GM19397 (cell line): Measurements from ENCODE around the gene CLEC18C.
"Not testable (repeated sequence)": the region's sequence is repeated elsewhere in the genome, so short reads cannot be mapped to it uniquely, and the experiment has no call there.

Experiments used
- ATAC-seq: cut with Tn5 transposase; IDR thresholded peaks from one replicate; pipeline ENCODE4 v1.9.1; 2021; ENCODE audit warnings: mild to moderate bottlenecking, moderate library complexity; ENCODE audit not compliant: unreplicated experiment

The CLEC18C gene

GRCh38 chr16:70204668-70205405 is 31.2 kb downstream of the CLEC18C start:
- ATAC-seq: not testable (repeated sequence)

GRCh38 chr16:70206382-70206781 is 32.8 kb downstream of the CLEC18C start:
- not testable (repeated sequence) for ATAC-seq

DNA sequence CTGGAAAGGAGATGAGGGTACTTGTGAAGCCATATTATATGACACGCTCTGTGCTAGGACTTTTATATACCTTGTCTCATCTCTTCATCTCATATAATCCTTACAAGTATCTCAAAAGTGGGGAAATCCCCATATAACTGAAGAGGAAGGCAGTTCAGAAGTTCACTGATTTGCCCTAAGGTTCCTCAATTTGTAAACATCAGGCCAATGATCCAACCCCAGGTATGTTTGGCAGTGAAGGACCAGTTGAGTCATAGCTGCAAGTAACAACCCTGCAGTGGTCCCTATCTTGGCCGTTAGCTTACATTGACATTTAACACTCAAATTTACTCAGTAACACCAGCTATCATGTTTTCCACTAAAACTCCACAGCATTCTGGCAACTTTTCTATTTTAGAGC is 45.0 kb downstream of the CLEC18C start:
- ATAC-seq: not testable (repeated sequence)

DNA sequence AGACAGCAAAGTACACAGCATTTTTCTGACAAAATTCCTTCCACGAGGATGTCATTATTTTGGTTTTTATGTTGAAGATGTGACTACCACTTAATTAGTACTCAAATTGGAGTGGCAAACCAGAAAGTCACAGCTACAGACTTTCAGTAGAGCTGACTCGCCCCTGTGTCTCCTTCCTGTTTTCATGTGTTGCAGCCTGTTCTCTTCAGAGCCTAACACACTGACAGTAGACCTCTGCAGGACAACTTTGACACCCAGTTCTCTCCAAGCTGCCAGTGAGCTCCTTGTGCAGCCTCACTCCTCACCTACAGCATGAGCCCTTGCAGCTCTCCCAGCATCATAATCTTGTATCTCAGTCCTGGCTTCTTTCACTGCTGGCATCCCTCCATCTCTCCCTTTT is 49.0 kb downstream of the CLEC18C start:
- not testable (repeated sequence) for ATAC-seq

DNA sequence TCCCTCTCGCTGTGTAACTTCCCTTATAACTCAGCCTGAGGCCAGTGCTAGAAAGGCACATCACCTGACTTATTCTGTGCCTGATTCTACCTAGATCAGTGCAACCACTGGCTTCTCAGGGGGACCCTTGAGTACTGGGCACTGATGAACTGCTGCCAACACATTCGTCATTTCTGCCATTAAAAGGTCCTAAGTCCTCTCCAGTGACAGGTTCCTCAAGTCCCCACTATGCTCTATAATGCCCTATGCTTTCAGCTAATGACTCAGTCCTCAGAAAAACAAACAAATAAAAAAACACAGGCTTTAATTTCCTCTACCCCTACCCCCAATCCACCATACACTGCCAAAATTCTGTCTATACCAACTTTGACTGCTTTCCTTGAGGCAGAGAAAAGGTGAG is 49.6 kb downstream of the CLEC18C start:
- not testable (repeated sequence) for ATAC-seq

- not testable (repeated sequence) for ATAC-seq
Measured at GRCh38 chr16:70223971-70224513, 50.5 kb downstream of the CLEC18C start.

DNA sequence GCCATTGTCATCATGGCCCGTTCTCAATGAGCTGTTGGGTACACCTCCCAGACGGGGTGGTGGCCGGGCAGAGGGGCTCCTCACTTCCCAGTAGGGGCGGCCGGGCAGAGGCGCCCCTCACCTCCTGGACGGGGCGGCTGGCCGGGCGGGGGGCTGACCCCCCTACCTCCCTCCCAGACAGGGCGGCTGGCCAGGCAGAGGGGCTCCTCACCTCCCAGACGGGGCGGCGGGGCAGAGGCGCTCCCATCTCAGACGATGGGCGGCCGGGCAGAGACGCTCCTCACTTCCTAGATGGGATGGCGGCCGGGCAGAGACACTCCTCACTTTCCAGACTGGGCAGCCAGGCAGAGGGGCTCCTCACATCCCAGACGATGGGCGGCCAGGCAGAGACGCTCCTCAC is 51.1 kb downstream of the CLEC18C start:
- not testable (repeated sequence) for ATAC-seq

- ATAC-seq: not testable (repeated sequence)
Measured at GRCh38 chr16:70225430-70225829, 51.8 kb downstream of the CLEC18C start.

- not testable (repeated sequence) for ATAC-seq
Measured at GRCh38 chr16:70226024-70226423, 52.4 kb downstream of the CLEC18C start.

DNA sequence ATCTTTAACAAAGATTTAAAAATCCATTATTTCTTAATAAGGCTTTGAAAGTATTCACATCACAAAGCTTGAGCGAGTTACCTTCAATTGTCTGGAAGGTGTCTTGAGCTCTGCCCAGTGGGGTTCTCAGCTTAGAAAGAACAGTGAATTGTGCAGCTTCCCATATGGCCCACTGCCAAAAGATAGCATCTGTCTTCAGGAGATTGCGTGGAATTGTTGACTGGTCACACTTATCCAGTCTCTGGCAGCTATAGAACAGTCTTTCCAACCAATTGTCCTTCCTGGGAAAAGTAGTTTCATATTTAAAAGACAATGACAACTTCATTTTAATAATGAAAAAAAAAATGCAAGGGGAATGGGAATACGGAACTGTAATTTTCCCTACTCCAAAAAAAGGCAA is 58.2 kb downstream of the CLEC18C start:
- ATAC-seq: not testable (repeated sequence)
